Measurements from ENCODE around the gene PAFAH1B1.
"Not testable (repeated sequence)": the region's sequence is repeated elsewhere in the genome, so short reads cannot be mapped to it uniquely, and the experiment has no call there.

Gene PAFAH1B1

DNA sequence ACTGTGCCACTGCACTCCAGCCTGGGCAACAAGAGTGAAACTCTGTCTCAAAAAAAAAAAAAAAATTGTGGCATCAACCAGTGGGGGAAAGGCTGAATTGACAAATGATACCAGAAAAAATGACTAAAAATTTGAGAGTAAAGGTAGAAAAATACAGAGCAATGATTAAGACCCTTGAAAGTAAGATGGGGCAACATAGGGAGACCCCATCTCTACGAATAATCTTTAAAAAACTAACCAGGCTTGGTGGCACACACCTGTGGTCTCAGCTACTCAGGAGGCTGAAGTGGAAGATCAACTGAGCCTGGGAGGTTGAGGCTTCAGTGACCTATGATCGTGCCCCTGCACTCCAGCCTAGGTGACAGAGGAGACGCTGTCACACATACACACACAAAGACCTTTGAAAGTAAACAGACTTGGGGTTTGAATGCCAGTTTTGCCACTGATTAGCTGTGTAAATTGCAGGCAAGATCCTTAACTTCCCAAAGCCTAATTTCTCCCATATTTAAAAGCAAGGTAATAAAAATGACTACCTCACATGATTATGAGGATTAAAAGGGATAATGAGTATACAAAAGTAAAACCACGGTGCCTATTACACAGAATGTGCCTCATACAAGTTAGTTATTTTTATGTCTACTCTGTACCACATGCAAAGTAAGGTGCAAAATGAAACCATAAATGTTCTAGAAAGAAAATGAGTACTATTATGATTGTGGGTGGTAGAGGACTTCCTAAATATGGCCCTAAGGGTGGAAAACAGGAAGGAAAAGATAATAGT is 21.7 kb upstream of the PAFAH1B1 start:
- TF ChIP-seq, protein P1, sequence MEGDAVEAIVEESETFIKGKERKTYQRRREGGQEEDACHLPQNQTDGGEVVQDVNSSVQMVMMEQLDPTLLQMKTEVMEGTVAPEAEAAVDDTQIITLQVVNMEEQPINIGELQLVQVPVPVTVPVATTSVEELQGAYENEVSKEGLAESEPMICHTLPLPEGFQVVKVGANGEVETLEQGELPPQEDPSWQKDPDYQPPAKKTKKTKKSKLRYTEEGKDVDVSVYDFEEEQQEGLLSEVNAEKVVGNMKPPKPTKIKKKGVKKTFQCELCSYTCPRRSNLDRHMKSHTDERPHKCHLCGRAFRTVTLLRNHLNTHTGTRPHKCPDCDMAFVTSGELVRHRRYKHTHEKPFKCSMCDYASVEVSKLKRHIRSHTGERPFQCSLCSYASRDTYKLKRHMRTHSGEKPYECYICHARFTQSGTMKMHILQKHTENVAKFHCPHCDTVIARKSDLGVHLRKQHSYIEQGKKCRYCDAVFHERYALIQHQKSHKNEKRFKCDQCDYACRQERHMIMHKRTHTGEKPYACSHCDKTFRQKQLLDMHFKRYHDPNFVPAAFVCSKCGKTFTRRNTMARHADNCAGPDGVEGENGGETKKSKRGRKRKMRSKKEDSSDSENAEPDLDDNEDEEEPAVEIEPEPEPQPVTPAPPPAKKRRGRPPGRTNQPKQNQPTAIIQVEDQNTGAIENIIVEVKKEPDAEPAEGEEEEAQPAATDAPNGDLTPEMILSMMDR (IDR thresholded peaks at IDR 0.05; ENCODE audit: insufficient read depth, low read length) = no peak
- TF ChIP-seq GABPA (IDR thresholded peaks at IDR 0.05; ENCODE audit: low read depth) (no peak), SPI1 (IDR thresholded peaks at IDR 0.05; ENCODE audit: borderline replicate concordance, low read depth) (no peak), POLR2AphosphoS5 (IDR thresholded peaks at IDR 0.05; ENCODE audit: low read depth) (no peak), REST (IDR thresholded peaks at IDR 0.05; ENCODE audit: insufficient replicate concordance, low read depth) (no peak)
- no peak for DNase-seq (ENCODE audit: low read depth in 1 of 2, low spot score in 1 of 2)
- Histone ChIP-seq H3K27ac (replicated peaks) (no peak overlapping the region), H3K27me3 (ENCODE audit: insufficient read depth, poor library complexity, severe bottlenecking) (no peaks in the 10 kb centered on the region), H3K4me3 (replicated peaks; ENCODE audit: insufficient read depth, low read length) (no peak overlapping the region)

DNA sequence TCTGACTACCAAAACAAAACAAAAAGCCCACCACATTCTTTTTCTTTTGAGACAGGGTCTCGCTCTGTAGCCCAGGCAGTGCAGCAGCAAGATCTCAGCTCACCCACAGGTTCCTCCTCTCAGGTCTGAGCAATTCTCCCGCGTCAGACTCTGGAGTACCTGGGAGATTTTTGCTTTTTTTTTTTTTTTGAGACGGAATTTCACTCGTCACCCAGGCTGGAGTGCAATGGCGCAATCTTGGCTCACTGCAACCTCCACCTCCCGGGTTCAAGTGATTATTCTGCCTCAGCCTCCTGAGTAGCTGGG is 21.2 kb upstream of the PAFAH1B1 start:
- H3K27ac ChIP-seq (replicated peaks); H3K27me3 ChIP-seq (ENCODE audit: insufficient read depth, poor library complexity, severe bottlenecking); DNase-seq (ENCODE audit: low read depth in 1 of 2, low spot score in 1 of 2); H3K4me3 ChIP-seq (replicated peaks; ENCODE audit: insufficient read depth, low read length): not testable (repeated sequence)

DNA sequence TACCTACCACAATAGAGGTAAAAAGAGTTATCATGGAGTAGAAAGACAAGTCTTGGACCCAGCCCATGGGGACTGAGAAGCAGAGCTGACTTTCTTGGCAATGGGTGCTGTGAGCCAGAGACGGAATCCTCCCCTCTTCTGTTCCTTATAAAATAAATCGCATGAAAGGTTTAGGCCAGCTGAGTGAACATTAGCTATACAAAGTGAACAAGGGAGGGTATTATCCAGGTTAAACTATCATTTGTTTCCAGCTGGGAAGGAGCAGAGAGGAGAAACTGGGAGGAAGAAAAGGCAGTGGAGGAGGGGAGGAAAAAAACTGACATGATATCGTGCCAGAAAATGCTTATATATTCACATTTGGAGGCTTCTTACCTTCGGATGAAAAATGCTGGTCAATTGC is 13.3 kb upstream of the PAFAH1B1 start:
- H3K27me3 ChIP-seq (ENCODE audit: insufficient read depth, poor library complexity, severe bottlenecking) = no peaks in the 10 kb centered on the region
- no peak for TF ChIP-seq GABPA (IDR thresholded peaks at IDR 0.05; ENCODE audit: low read depth)
- TF ChIP-seq POLR2AphosphoS5 (IDR thresholded peaks at IDR 0.05; ENCODE audit: low read depth) = no peak
- TF ChIP-seq, protein P1 (IDR thresholded peaks at IDR 0.05; ENCODE audit: insufficient read depth, low read length) = no peak
- no peak for TF ChIP-seq SPI1 (IDR thresholded peaks at IDR 0.05; ENCODE audit: borderline replicate concordance, low read depth)
- TF ChIP-seq REST (IDR thresholded peaks at IDR 0.05; ENCODE audit: insufficient replicate concordance, low read depth) = no peak
- no peak overlapping the region for H3K27ac ChIP-seq (replicated peaks)
- no peak overlapping the region for H3K4me3 ChIP-seq (replicated peaks; ENCODE audit: insufficient read depth, low read length)
- DNase-seq (ENCODE audit: low read depth in 1 of 2, low spot score in 1 of 2) = no peak

DNA sequence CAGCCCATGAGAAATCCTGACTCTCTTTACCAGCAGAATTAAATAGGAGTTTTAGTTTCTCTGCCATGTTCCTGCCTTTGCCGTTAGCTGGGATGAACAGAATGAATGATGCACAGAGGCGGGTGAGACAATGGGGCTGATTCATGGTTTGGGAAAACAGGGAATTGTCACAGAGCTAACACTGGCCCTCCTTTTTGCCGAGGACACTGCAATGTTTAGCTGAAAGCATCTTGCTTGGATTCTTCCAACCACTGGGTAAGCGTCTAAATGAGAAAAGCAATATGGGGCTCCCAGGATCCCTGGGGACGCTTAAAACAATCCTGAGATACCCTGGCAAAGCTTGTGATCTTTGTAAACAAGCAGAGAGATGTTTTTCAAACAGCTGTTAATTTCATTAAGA is 12.8 kb upstream of the PAFAH1B1 start:
- TF ChIP-seq POLR2AphosphoS5 (IDR thresholded peaks at IDR 0.05; ENCODE audit: low read depth) (no peak), SPI1 (IDR thresholded peaks at IDR 0.05; ENCODE audit: borderline replicate concordance, low read depth) (no peak), GABPA (IDR thresholded peaks at IDR 0.05; ENCODE audit: low read depth) (no peak), REST (IDR thresholded peaks at IDR 0.05; ENCODE audit: insufficient replicate concordance, low read depth) (no peak)
- TF ChIP-seq, protein P1 (IDR thresholded peaks at IDR 0.05; ENCODE audit: insufficient read depth, low read length) = no peak
- no peak for DNase-seq (ENCODE audit: low read depth in 1 of 2, low spot score in 1 of 2)
- no peak overlapping the region for H3K27ac ChIP-seq (replicated peaks)

More for the DNA sequence above, 12.8 kb upstream of the PAFAH1B1 start:
- Histone ChIP-seq H3K27me3 (ENCODE audit: insufficient read depth, poor library complexity, severe bottlenecking) (no peaks in the 10 kb centered on the region), H3K4me3 (replicated peaks; ENCODE audit: insufficient read depth, low read length) (no peak overlapping the region)
